PC-3 (cell line): Measurements from ENCODE around the gene KRR1. TPM values are rescaled to one million over a fixed set of nuclear protein-coding genes. Genes with fewer than 3 reads are reported as not detected.

Experiments used
- ATAC-seq: fragments of 200-7000 bp; cut with Tn5 transposase; 2 replicates; pipeline ENCODE4 v1.9.1; 2020; ENCODE audit warnings: mild to moderate bottlenecking, moderate library complexity
- BruUV-seq: library from RNA; stranded (reverse); fragments of 400-500 nt; replicated peaks from 2 replicates; lab custom pipeline; 2021; lab: Mats Ljungman, UMichigan
- CTCF ChIA-PET: fragments of 300-600 bp; sonication (Branson Sonifier 250); formaldehyde crosslinking; loops from one replicate; lab custom pipeline; 2022; ENCODE audit warnings: antibody characterized with exemption; lab: Charles Lee
- POLR2A ChIA-PET: fragments of 300-600 bp; sonication (Branson Sonifier 250); formaldehyde crosslinking; loops from one replicate; lab custom pipeline; 2022; ENCODE audit warnings: antibody characterized with exemption; ENCODE audit not compliant: unreplicated experiment; lab: Charles Lee
- DNase-seq: peaks from one replicate; pipeline ENCODE4 v3.0.0-alpha.2; 2015
- H2AFZ ChIP-seq: fragments of 300-600 bp; sonication (generic); 2 replicates; pipeline ENCODE4 v1.6.0; 2016; ENCODE audit warnings: antibody characterized with exemption, low read length
- H3F3A ChIP-seq: fragments of 300-600 bp; sonication (generic); one replicate; pipeline ENCODE4 v1.6.0; 2017; ENCODE audit warnings: antibody characterized with exemption, low read length, control low read depth, mild to moderate bottlenecking; ENCODE audit not compliant: unreplicated experiment
- H3K27ac ChIP-seq: fragments of 300-600 bp; sonication (generic); 2 replicates; pipeline ENCODE4 v1.5.1; 2016; ENCODE audit warnings: mild to moderate bottlenecking, low read length
- H3K27me3 ChIP-seq: fragments of 300-600 bp; sonication (generic); 2 replicates; pipeline ENCODE4 v1.6.1; 2016; ENCODE audit warnings: low read length, mixed read lengths
- H3K36me3 ChIP-seq: fragments of 300-600 bp; sonication (generic); 2 replicates; pipeline ENCODE4 v1.6.1; 2016; ENCODE audit warnings: low read depth, mixed run types, low read length, mixed read lengths
- H3K4me1 ChIP-seq: fragments of 300-600 bp; sonication (generic); 2 replicates; pipeline ENCODE4 v1.5.1; 2016; ENCODE audit warnings: low read length; ENCODE audit not compliant: insufficient read depth
- H3K4me2 ChIP-seq: fragments of 300-600 bp; sonication (generic); 2 replicates; pipeline ENCODE4 v1.6.0; 2016; ENCODE audit warnings: low read length
- H3K4me3 ChIP-seq: fragments of 300-600 bp; sonication (generic); 2 replicates; pipeline ENCODE4 v1.5.1; 2016; ENCODE audit warnings: mild to moderate bottlenecking, low read length, mixed read lengths
- H3K79me2 ChIP-seq: fragments of 300-600 bp; sonication (generic); 2 replicates; pipeline ENCODE4 v1.6.1; 2017; ENCODE audit warnings: low read length, mixed read lengths
- H3K9ac ChIP-seq: fragments of 300-600 bp; sonication (generic); 2 replicates; pipeline ENCODE4 v1.6.0; 2016; ENCODE audit warnings: mild to moderate bottlenecking, low read length
- H3K9me2 ChIP-seq: fragments of 300-600 bp; sonication (generic); replicated peaks from 2 replicates; pipeline ENCODE4 v1.6.1; 2016; ENCODE audit warnings: mixed run types, low read length, mixed read lengths
- H3K9me3 ChIP-seq: fragments of 300-600 bp; sonication (generic); 2 replicates; pipeline ENCODE4 v1.6.1; 2016; ENCODE audit warnings: low read length, mixed read lengths
- H4K20me1 ChIP-seq: fragments of 300-600 bp; sonication (generic); 2 replicates; pipeline ENCODE4 v1.6.1; 2016; ENCODE audit warnings: low read length, mixed read lengths
- EZH2 ChIP-seq: fragments of 300-600 bp; sonication (generic); IDR thresholded peaks from one replicate; pipeline ENCODE4 v1.6.1; 2017; ENCODE audit warnings: antibody characterized with exemption, mild to moderate bottlenecking, low read length; ENCODE audit not compliant: unreplicated experiment
- EZH2phosphoT487 ChIP-seq: fragments of 300-600 bp; sonication (generic); IDR thresholded peaks from 2 replicates; pipeline ENCODE4 v1.6.1; 2018; ENCODE audit warnings: mild to moderate bottlenecking, antibody characterized with exemption, low read length, borderline replicate concordance
- intact Hi-C: fragments of 100-400 bp; cut with micrococcal nuclease; formaldehyde crosslinking; loops from 2 replicates; pipeline ENCODE4 v1.9.0; 2023
- total RNA-seq: library from RNA; depleted of rRNA; stranded (reverse); fragments of >200 nt; gene quantifications from 2 replicates; pipeline ENCODE4 v1.2.3, GENCODE V29; 2014
- TF ChIP-seq, protein P1 (sequence below): fragments of 300-600 bp; sonication (generic); conservative IDR thresholded peaks from 2 replicates; pipeline ENCODE4 v1.5.1; 2017; ENCODE audit warnings: antibody characterized with exemption, low read depth, mild to moderate bottlenecking, low read length

The KRR1 gene
- total RNA-seq, 1 experiment from 2014 or later = 68.4 TPM

DNA sequence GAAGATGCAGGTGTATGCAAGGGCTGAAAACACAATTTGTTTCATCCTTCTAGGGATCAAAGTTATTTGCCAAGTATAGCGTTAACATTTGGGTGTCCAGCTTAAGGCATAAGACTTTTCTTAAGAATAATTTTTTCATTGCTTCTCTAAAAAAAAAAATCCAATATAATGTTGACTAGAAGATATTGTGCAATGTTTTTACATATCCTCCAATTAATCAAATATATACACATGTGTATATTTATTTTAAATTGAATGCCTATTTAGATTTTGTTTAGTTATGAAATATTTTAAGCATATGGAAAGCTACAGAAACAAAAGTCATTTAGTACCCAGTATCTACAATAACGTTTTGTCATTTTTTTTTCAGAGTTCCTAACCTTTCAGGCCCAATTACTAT, 28.5 kb upstream of the KRR1 start:
- no peak overlapping the region for H2AFZ ChIP-seq
- H3K9me2 ChIP-seq = no peaks in the 10 kb centered on the region
- H3F3A ChIP-seq = no peaks in the 10 kb centered on the region
- POLR2A ChIA-PET = no interaction called here
- no TSS peak for BruUV-seq
- intact Hi-C loops = no loop called here
- H3K36me3 ChIP-seq = no peaks in the 10 kb centered on the region
- H4K20me1 ChIP-seq = no peaks in the 10 kb centered on the region
- H3K4me1 ChIP-seq = no peaks in the 10 kb centered on the region
- H3K4me3 ChIP-seq = no peak overlapping the region
- H3K9ac ChIP-seq = no peak overlapping the region
- H3K9me3 ChIP-seq = no peaks in the 10 kb centered on the region
- no peak for TF ChIP-seq EZH2phosphoT487
- TF ChIP-seq, protein P1, sequence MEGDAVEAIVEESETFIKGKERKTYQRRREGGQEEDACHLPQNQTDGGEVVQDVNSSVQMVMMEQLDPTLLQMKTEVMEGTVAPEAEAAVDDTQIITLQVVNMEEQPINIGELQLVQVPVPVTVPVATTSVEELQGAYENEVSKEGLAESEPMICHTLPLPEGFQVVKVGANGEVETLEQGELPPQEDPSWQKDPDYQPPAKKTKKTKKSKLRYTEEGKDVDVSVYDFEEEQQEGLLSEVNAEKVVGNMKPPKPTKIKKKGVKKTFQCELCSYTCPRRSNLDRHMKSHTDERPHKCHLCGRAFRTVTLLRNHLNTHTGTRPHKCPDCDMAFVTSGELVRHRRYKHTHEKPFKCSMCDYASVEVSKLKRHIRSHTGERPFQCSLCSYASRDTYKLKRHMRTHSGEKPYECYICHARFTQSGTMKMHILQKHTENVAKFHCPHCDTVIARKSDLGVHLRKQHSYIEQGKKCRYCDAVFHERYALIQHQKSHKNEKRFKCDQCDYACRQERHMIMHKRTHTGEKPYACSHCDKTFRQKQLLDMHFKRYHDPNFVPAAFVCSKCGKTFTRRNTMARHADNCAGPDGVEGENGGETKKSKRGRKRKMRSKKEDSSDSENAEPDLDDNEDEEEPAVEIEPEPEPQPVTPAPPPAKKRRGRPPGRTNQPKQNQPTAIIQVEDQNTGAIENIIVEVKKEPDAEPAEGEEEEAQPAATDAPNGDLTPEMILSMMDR = no peak
- TF ChIP-seq EZH2 = no peak
- H3K4me2 ChIP-seq = no peak overlapping the region
- CTCF ChIA-PET = no interaction called here
- H3K27ac ChIP-seq = no peak overlapping the region
- H3K79me2 ChIP-seq = no peaks in the 10 kb centered on the region
- ATAC-seq (no peak), DNase-seq (no peak)
- no peaks in the 10 kb centered on the region for H3K27me3 ChIP-seq

DNA sequence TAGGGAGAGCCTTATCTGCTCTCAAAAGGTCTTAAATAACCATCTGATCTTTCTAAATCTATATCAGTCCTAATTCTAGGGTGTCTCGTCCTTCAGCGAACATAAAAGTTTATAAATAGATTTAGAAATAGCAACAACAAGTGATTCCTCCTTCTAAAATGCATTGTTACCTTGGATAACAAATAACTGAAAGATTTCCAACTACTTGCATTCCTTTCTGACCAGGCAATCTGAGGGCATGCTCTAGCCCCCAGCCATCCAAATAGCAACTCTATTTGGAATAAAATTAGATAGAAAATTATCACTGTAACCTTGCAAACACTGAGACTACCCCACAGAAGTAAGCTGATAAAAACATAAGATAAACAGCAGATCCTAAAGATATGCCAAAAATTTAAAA, 21.8 kb upstream of the KRR1 start:
- Histone ChIP-seq H3F3A (no peaks in the 10 kb centered on the region), H3K4me3 (no peak overlapping the region), H4K20me1 (no peaks in the 10 kb centered on the region), H3K9me3 (no peaks in the 10 kb centered on the region), H3K27me3 (no peaks in the 10 kb centered on the region), H3K27ac (no peak overlapping the region), H3K4me1 (no peaks in the 10 kb centered on the region), H3K36me3 (no peaks in the 10 kb centered on the region), H3K4me2 (no peak overlapping the region), H3K9me2 (no peaks in the 10 kb centered on the region), H3K79me2 (no peaks in the 10 kb centered on the region), H3K9ac (no peak overlapping the region), H2AFZ (no peak overlapping the region)
- intact Hi-C loops = no loop called here
- ChIA-PET POLR2A (no interaction called here), CTCF (no interaction called here)
- DNase-seq (no peak), ATAC-seq (no peak)
- BruUV-seq = no TSS peak
- TF ChIP-seq, protein P1 = no peak
- TF ChIP-seq EZH2phosphoT487 = no peak
- TF ChIP-seq EZH2 = no peak

DNA sequence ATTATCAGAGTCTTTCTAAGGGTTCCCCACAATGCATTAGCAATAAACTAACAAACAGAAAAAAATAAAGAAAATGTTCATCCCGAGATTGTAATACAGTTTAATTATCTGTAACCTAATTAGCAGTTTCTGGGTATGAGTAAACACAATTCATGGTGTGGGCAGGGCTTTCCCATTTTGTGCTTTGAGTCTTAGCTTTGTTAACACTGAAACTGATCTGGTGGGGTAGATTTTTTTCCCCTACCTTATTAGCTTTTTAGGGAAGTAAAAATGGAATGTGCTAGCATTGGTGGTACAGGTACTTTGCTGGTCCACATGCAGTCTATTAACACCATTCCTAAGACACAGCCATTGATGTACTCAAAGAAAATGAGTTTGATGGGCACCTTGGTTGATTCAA, 18.4 kb upstream of the KRR1 start:
- Histone ChIP-seq H2AFZ (no peak overlapping the region), H3K27me3 (no peaks in the 10 kb centered on the region), H3F3A (no peaks in the 10 kb centered on the region), H3K4me3 (no peak overlapping the region), H3K9me2 (no peaks in the 10 kb centered on the region), H4K20me1 (no peaks in the 10 kb centered on the region), H3K4me2 (no peak overlapping the region), H3K36me3 (no peaks in the 10 kb centered on the region), H3K4me1 (no peaks in the 10 kb centered on the region; the same call in 1 of the 2 replicates), H3K9me3 (no peaks in the 10 kb centered on the region), H3K79me2 (no peaks in the 10 kb centered on the region), H3K27ac (no peak overlapping the region), H3K9ac (no peak overlapping the region)
- no TSS peak for BruUV-seq
- DNase-seq (no peak), ATAC-seq (no peak)
- CTCF ChIA-PET = no interaction called here
- TF ChIP-seq EZH2phosphoT487 = no peak
- TF ChIP-seq, protein P1 = no peak
- TF ChIP-seq EZH2 = no peak
- intact Hi-C loops = loop anchor here (5.0 to 10.0 kb wide), 4 partner anchors 92 to 1057 kb away; no protein-coding TSS in a partner anchor
- POLR2A ChIA-PET = no interaction called here
